ENCODE measurements around the gene PRAME.
"Not testable (repeated sequence)": the region's sequence is repeated elsewhere in the genome, so short reads cannot be mapped to it uniquely, and the experiment has no call there.

PRAME gene

GRCh38 chr22:22558972-22559603 lies at the start of gene PRAME:
TSS of gene PRAME (minus strand) at chr22:22559265. CDS start at chr22:22556832, 2,433 bp downstream.
- peak; percentile 33 for DNase-seq

DNA sequence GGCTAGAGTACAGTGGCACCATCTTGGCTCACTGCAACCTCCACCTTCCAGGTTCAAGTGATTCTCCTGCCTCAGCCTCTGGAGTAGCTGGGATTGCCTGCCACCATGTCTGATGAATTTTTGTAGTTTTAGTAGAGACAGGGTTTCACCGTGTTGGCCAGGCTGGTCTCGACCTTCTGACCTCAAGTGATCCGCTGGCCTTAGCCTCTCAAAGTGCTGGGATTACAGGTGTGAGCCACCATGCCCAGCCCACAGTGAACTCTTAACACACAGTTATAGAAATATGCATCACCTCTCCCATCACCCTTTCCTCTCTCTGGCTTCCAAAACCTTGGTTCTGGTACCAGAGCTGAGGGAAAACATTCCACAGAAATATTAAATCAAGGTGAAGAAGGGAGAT lies 49.0 kb upstream of the PRAME start:
- DNase-seq: not testable (repeated sequence)

- DNase-seq: no peak
Measured at GRCh38 chr22:22605074-22605404, 46.0 kb upstream of the PRAME start.

GRCh38 chr22:22604326-22605073 lies 45.4 kb upstream of the PRAME start:
- no peak for DNase-seq

DNA sequence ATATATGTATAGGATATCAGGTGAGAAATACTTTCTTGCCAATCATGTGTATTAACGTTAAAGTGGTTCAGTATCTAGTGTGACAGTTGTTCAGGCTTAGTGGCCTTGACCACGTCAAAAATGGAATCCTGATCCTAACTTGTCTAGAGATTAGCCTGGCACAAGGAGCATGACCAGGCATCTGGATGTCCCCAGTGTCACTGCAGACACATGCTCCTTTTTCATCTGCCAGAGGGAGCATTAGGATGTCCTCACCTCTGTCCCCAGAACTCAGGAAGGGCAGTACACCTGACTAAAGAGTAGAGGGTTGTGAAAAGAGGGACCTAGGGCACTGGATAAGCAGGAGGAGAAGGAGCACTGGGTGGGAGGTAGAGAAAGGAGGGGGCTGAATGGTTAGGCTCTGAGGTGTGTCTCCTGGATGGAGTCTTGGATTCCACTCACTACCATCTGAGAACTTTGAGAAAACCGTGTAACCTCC lies 44.4 kb upstream of the PRAME start:
- DNase-seq: no peak

DNA sequence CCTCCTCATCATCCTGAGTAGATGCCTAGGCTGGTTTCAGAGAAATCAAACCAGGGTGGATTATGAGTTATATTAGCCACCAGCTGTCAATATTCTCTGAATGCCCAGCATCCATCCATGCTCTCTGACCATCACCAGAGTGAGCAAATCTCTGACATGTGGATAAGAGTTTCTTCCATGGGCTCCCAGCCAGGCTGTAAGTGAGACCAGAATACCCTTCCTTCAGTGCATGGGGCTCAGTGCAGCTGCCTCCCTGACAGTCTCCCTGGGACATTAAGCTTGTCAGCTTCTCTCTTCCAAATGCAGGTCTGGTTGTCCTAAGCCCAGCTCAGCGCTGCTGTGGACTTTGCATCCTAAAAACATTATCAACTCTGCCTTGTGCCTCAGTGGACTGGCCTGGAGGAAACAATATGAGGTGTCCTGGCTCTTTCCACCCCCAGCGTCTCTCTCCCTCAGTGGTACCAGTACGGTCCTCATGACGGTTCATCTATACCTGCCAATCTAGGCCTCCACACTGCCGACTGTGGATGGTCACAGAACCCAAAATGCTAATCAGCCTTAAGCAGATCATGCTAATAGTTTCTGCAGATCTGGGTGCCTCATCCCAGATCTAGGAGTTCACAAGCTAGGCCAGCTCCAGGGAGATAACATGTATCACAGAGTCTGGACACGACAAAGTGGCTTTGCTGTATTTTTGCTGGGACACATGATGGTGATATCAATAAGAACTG lies 41.6 kb upstream of the PRAME start:
- DNase-seq: no peak

GRCh38 chr22:22599248-22599647 lies 40.2 kb upstream of the PRAME start:
- no peak for DNase-seq

- no peak for DNase-seq
Measured at GRCh38 chr22:22598144-22598543, 39.1 kb upstream of the PRAME start.

GRCh38 chr22:22595001-22595835 lies 36.2 kb upstream of the PRAME start:
- DNase-seq: no peak

- peak; percentile 15 for DNase-seq
Measured at GRCh38 chr22:22593964-22594656, 35.0 kb upstream of the PRAME start.

GRCh38 chr22:22593250-22593649 lies 34.2 kb upstream of the PRAME start:
- DNase-seq: no peak

- no peak for DNase-seq
Measured at GRCh38 chr22:22591348-22592299, 32.6 kb upstream of the PRAME start.

DNA sequence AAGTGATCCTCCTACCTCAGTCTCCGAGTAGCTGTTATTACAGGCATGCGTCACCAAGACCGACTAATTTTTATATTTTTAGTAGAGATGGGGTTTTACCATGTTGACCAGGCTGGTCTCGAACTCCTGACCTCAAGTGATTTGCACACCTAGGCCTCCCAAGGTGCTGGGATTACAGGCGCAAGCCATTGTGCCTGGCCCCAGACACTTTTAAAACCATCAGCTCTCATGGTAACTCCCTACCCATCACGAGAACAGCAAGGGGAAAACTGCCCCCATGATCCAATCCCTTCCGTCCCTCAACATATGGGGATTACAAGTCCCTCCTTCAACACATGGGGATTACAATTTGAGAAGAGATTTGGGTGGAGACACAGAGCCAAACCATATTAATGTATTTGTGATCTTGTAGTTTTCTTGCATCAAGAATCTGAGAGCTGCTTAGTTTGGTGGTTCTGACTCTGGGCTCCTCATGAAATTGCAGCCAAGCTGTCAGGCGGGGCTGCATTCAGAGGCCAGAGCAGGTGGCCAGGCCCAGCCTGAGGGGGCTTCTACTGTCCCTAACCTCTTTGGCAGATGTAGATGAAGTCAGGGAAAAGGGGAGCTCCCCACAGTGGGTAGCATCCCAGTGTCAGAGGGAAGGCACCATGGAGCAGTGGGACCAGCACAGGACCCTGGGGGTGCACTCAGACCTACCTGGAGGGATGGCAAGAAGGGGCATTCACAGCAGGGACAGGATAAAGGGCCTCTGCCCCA lies 31.2 kb upstream of the PRAME start:
- DNase-seq: no peak

DNA sequence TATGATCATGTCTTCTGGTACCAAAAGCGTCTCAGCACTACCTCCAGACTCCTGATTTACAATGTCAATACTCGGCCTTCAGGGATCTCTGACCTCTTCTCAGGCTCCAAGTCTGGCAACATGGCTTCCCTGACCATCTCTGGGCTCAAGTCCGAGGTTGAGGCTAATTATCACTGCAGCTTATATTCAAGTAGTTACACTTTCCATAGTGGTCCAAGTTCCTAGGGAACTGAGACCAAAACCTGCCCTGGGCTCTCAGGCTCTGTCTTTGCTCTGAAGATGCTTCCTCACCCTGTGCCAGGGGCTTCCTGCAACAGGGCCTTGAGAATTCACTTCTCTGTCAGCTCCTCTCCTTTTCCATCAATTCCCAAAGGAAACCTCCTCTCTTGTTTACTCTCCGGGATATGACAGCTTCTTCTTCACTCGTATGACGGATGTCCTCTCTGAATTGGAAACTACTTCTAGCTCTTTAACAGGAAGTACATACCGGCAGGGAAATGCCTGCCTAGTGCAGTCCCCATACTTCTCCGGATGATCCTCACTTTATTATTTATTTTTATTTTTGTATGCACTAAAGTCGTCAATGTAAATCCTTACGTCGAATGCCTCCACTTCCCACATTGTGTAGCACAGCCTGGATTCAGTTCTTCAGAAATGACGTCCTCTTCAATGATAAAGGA lies 29.6 kb upstream of the PRAME start:
- DNase-seq: no peak

GRCh38 chr22:22587577-22588188 lies 28.6 kb upstream of the PRAME start:
- DNase-seq: no peak

DNA sequence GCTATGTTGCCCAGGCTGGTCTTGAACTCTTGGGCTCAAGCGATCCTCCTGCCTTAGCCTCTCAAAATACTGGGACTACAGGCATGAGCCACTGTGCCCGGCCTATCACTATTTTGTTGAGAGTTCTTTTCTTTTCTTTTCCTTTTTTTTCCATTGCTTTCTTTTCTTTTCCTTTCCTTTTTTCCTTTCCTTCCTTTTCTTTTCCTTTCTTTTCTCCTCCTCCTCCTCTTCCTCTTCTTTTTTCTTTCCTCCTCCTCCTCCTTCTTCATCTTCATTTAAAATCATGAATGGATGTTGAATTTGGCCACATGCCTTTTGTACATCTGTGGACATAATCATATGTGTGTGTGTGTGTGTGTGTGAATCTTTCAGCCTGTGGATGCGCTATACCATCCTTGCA lies 25.7 kb upstream of the PRAME start:
- no peak for DNase-seq

- no peak for DNase-seq
Measured at GRCh38 chr22:22583030-22583429, 24.0 kb upstream of the PRAME start.

DNA sequence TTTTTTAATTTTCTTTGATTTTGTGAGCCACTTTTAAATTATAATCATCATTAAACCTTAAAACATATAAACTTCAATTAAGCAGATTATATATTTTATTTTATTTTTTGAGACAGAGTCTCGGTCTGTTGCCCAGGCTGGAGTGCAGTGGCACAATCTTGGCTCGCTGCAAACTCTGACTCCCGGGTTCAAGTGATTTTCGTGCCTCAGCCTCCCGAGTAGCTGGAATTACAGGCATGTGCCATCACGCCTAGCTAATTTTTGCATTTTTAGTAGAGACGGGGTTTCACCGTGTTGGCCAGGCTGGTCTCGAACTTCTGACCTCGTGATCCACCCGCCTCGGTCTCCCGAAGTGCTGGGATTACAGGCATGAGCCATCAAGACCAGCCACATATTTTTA lies 22.5 kb upstream of the PRAME start:
- not testable (repeated sequence) for DNase-seq

- DNase-seq: no peak
Measured at GRCh38 chr22:22579869-22580604, 21.0 kb upstream of the PRAME start.
